ENCODE results near the gene CAPZB.

DNA sequence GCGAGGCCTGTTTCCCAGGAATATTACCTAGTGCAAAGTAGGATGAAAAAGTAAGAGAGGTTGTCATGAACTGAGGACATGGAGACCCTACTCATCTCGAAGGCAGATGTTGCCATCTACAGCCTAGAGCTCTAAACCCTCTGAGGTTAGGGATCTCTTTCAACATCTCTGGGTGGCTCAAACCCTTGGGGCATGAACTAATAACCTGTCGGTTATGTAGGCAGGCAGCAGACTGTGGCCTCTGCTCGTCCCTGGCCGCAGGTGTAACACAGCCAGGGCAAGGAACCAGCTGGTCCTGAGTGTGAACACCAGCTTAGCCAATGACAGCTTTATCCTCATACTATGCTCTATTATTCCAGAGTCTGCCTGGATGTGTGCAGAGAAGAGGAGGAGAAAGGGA lies 13.2 kb downstream of the CAPZB start:
- TF ChIP-seq POLR2A (IDR thresholded peaks at IDR 0.05), result no peak
- TF ChIP-seq, protein P1, sequence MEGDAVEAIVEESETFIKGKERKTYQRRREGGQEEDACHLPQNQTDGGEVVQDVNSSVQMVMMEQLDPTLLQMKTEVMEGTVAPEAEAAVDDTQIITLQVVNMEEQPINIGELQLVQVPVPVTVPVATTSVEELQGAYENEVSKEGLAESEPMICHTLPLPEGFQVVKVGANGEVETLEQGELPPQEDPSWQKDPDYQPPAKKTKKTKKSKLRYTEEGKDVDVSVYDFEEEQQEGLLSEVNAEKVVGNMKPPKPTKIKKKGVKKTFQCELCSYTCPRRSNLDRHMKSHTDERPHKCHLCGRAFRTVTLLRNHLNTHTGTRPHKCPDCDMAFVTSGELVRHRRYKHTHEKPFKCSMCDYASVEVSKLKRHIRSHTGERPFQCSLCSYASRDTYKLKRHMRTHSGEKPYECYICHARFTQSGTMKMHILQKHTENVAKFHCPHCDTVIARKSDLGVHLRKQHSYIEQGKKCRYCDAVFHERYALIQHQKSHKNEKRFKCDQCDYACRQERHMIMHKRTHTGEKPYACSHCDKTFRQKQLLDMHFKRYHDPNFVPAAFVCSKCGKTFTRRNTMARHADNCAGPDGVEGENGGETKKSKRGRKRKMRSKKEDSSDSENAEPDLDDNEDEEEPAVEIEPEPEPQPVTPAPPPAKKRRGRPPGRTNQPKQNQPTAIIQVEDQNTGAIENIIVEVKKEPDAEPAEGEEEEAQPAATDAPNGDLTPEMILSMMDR (IDR thresholded peaks at IDR 0.05), result no peak
